ENCODE data around the gene PIK3R4. TPM values are rescaled to one million over a fixed set of nuclear protein-coding genes. Genes with fewer than 3 reads are reported as not detected.

Gene PIK3R4
- total RNA-seq, 1 donor from 2014 or later, result 101 TPM

GRCh38 chr3:130682131-130682530 lies 64.5 kb downstream of the PIK3R4 start:
- Histone ChIP-seq H3K36me3 (peaks cover 43 to 62% of the 10 kb centered on the region in 2 donors), H3K9me3 (no peaks in the 10 kb centered on the region), H3K4me1 (no peaks in the 10 kb centered on the region), H3K27me3 (no peaks in the 10 kb centered on the region), H3K4me3 (no peak overlapping the region), H3K27ac (no peak overlapping the region)
- no peak for DNase-seq (ENCODE audit: low spot score in 2 of 2)
- TF ChIP-seq CTCF (IDR thresholded peaks at IDR 0.05), result no peak
- intact Hi-C loops (cut with DNase I), result no loop called here

- no peak overlapping the region for H3K4me3 ChIP-seq
- no peak for DNase-seq (ENCODE audit: low spot score in 2 of 2)
- no peaks in the 10 kb centered on the region for H3K4me1 ChIP-seq
- TF ChIP-seq CTCF (IDR thresholded peaks at IDR 0.05), result no peak
- H3K27me3 ChIP-seq, result no peaks in the 10 kb centered on the region
- H3K9me3 ChIP-seq, result no peaks in the 10 kb centered on the region
- no peak overlapping the region for H3K27ac ChIP-seq
- peaks cover 37 to 59% of the 10 kb centered on the region in 2 donors for H3K36me3 ChIP-seq
- intact Hi-C loops (cut with DNase I), result no loop called here
These were observed 67.4 kb downstream of the PIK3R4 start for GRCh38 chr3:130679218-130679617.

DNA sequence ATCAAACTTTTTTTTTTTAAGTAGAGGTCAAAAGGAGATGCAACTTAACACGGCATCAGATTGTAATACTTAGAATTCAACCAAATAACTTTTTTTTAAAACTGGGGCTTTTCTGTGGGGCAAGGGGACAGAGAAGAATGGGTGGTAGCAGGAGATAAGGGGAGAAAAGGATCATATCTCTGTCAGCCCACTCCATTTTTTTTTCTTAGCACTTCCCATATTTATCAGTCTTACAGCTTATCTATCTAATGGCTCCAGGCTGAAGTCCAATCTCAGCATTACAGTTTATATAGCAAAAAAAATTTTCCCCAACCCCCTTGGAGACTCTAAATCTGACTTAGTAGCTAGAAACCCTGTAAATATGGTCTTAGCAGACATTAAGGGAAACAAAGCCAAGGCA lies 69.3 kb downstream of the PIK3R4 start:
- Histone ChIP-seq H3K27ac (no peak overlapping the region), H3K9me3 (no peaks in the 10 kb centered on the region), H3K4me3 (no peak overlapping the region), H3K36me3 (peaks cover 25 to 40% of the 10 kb centered on the region in 2 donors), H3K4me1 (no peaks in the 10 kb centered on the region), H3K27me3 (no peaks in the 10 kb centered on the region)
- no peak for DNase-seq (ENCODE audit: low spot score in 2 of 2)
- intact Hi-C loops (cut with DNase I), result no loop called here
- no peak for TF ChIP-seq CTCF (IDR thresholded peaks at IDR 0.05)

GRCh38 chr3:130671545-130672312 lies 74.9 kb downstream of the PIK3R4 start:
- Histone ChIP-seq H3K27ac (no peak overlapping the region), H3K27me3 (no peaks in the 10 kb centered on the region), H3K4me3 (no peak overlapping the region), H3K4me1 (no peaks in the 10 kb centered on the region), H3K36me3 (peaks cover 0 to 18% of the 10 kb centered on the region in 2 donors), H3K9me3 (no peaks in the 10 kb centered on the region)
- no peak for TF ChIP-seq CTCF (IDR thresholded peaks at IDR 0.05)
- intact Hi-C loops (cut with DNase I), result no loop called here
- DNase-seq (ENCODE audit: low spot score in 2 of 2), result no peak

- TF ChIP-seq CTCF (IDR thresholded peaks at IDR 0.05), result no peak
- Histone ChIP-seq H3K27ac (no peak overlapping the region), H3K36me3 (peaks cover 0 to 17% of the 10 kb centered on the region in 2 donors), H3K4me1 (no peaks in the 10 kb centered on the region), H3K4me3 (no peak overlapping the region), H3K9me3 (no peaks in the 10 kb centered on the region), H3K27me3 (no peaks in the 10 kb centered on the region)
- no peak for DNase-seq (ENCODE audit: low spot score in 2 of 2)
- intact Hi-C loops (cut with DNase I), result no loop called here
These were observed 76.9 kb downstream of the PIK3R4 start for GRCh38 chr3:130669740-130670139.
